GM12878 (cell line): ENCODE results near the gene STAB2. TPM values are rescaled to one million over a fixed set of nuclear protein-coding genes. Genes with fewer than 3 reads are reported as not detected.

ENCODE experiments used
- ATAC-seq: fragments of 200-7000 bp; cut with Tn5 transposase; 3 replicates; pipeline ENCODE4 v1.9.1; 2020; ENCODE audit warnings: mild to moderate bottlenecking, moderate library complexity
- BruUV-seq: library from RNA; stranded (reverse); fragments of 400-500 nt; replicated peaks from 2 replicates; lab custom pipeline; 2021; lab: Mats Ljungman, UMichigan
- CTCF ChIA-PET: fragments of 300-600 bp; sonication (Branson Sonifier 250); formaldehyde crosslinking; extraction: SDS; loops from one replicate; lab custom pipeline; 2021; ENCODE audit warnings: inconsistent platforms; lab: Yijun Ruan, JAX
- POLR2A ChIA-PET: fragments of 350-600 bp; formaldehyde crosslinking; extraction: SDS; loops from one replicate; lab custom pipeline; 2021; ENCODE audit warnings: inconsistent platforms; lab: Charles Lee
- RAD21 ChIA-PET: fragments of 300-600 bp; sonication (Branson Sonifier 250); formaldehyde crosslinking; loops from one replicate; lab custom pipeline; 2023; ENCODE audit warnings: antibody characterized with exemption; ENCODE audit not compliant: unreplicated experiment; lab: Charles Lee
- SMC1A ChIA-PET: fragments of 300-600 bp; sonication (Branson Sonifier 250); formaldehyde crosslinking; loops from one replicate; lab custom pipeline; 2023; ENCODE audit not compliant: unreplicated experiment, uncharacterized antibody; lab: Charles Lee
- DNase-seq: peaks from one replicate; pipeline ENCODE4 v3.0.0-alpha.2; 2011; ENCODE audit warnings: low read depth, low spot score
- FAIRE-seq: peaks from 3 replicates; lab custom pipeline; 2011; peaks lifted over from hg19 to GRCh38; lab: Jason Lieb, UNC
- H2AFZ ChIP-seq: 2 replicates; pipeline ENCODE4 v1.6.0; 2011; ENCODE audit warnings: low read depth, low read length, control low read depth; ENCODE audit not compliant: control insufficient read depth
- H3K27ac ChIP-seq: 2 replicates; pipeline ENCODE4 v1.5.1; 2011; ENCODE audit warnings: control low read depth; ENCODE audit not compliant: control insufficient read depth, insufficient read depth
- H3K27me3 ChIP-seq, 2 experiments: replicated peaks in 1 of 2; 2 replicates each; pipeline versions ENCODE4 v1.6.0 to v1.6.1; 2011; ENCODE audit warnings: low read length in 1 of 2; ENCODE audit not compliant: control insufficient read depth in 2 of 2, insufficient read depth in 2 of 2
- H3K36me3 ChIP-seq, 2 experiments: 2 replicates each; pipeline ENCODE4 v1.5.1; 2011; ENCODE audit warnings: low read length in 1 of 2; ENCODE audit not compliant: control insufficient read depth in 2 of 2, insufficient read depth in 2 of 2
- H3K4me1 ChIP-seq: 2 replicates; pipeline ENCODE4 v1.6.1; 2011; ENCODE audit warnings: mild to moderate bottlenecking, low read length, moderate library complexity, mixed read lengths; ENCODE audit not compliant: control insufficient read depth, insufficient read depth
- H3K4me2 ChIP-seq: 2 replicates; pipeline ENCODE4 v1.6.0; 2011; ENCODE audit warnings: control low read depth; ENCODE audit not compliant: control insufficient read depth, insufficient read depth
- H3K4me3 ChIP-seq: fragments of 200-600 bp; sonication (generic); 2 replicates; pipeline ENCODE4 v1.5.1; 2016
- H3K79me2 ChIP-seq: 2 replicates; pipeline ENCODE4 v1.6.0; 2011; ENCODE audit warnings: low read length; ENCODE audit not compliant: control insufficient read depth, insufficient read depth
- H3K9ac ChIP-seq: 2 replicates; pipeline ENCODE4 v1.8.0; 2011; ENCODE audit warnings: low read length, control low read depth, mixed read lengths; ENCODE audit not compliant: control insufficient read depth, insufficient read depth
- H3K9me3 ChIP-seq: replicated peaks from 3 replicates; pipeline ENCODE4 v1.5.1; 2011; ENCODE audit warnings: mild to moderate bottlenecking, low read length; ENCODE audit not compliant: control insufficient read depth, insufficient read depth
- H4K20me1 ChIP-seq: 2 replicates; pipeline ENCODE4 v1.6.0; 2011; ENCODE audit not compliant: control insufficient read depth, insufficient read depth
- ASH2L ChIP-seq: fragments of 300-600, 200-600 bp; sonication (generic); IDR thresholded peaks from 2 replicates; pipeline ENCODE4 v1.6.1; 2017; ENCODE audit warnings: low read depth, mild to moderate bottlenecking, borderline replicate concordance
- CEBPB ChIP-seq, 2 experiments: fragments of 150-350 bp in 1 of 2; IDR thresholded peaks; 2 replicates each; pipeline ENCODE4 v1.6.1; 2012 to 2014; ENCODE audit warnings: low read depth in 2 of 2, low read length in 2 of 2, borderline replicate concordance in 1 of 2, inconsistent platforms in 1 of 2
- CEBPZ ChIP-seq: fragments of 150-350 bp; IDR thresholded peaks from 2 replicates; pipeline ENCODE4 v1.6.1; 2016; ENCODE audit warnings: low read depth, low read length
- CREM ChIP-seq: IDR thresholded peaks from 2 replicates; pipeline ENCODE4 v1.6.1; 2014; ENCODE audit warnings: antibody characterized with exemption, low read depth
- CUX1 ChIP-seq: IDR thresholded peaks from 2 replicates; pipeline ENCODE4 v1.6.1; 2012; ENCODE audit warnings: improper control_type of control experiment, low read depth, low read length; ENCODE audit not compliant: insufficient replicate concordance
- MTA2 ChIP-seq: fragments of 450-650 bp; IDR thresholded peaks from 2 replicates; pipeline ENCODE4 v1.6.1; 2016; ENCODE audit warnings: low read depth, mild to moderate bottlenecking, moderate library complexity
- NR2C1 ChIP-seq: fragments of 450-650 bp; IDR thresholded peaks from 2 replicates; pipeline ENCODE4 v1.6.1; 2017; ENCODE audit warnings: antibody characterized with exemption, mild to moderate bottlenecking, moderate library complexity
- NR2C2 ChIP-seq: IDR thresholded peaks from 2 replicates; pipeline ENCODE4 v1.6.1; 2011; ENCODE audit warnings: borderline replicate concordance, low read depth; ENCODE audit not compliant: control insufficient read depth, insufficient read length
- NR2F1 ChIP-seq: fragments of 450-650 bp; conservative IDR thresholded peaks from 2 replicates; pipeline ENCODE4 v1.6.1; 2017; ENCODE audit warnings: mild to moderate bottlenecking
- RB1 ChIP-seq: fragments of 450-650 bp; formaldehyde crosslinking; IDR thresholded peaks from 2 replicates; pipeline ENCODE4 v1.6.1; 2017; ENCODE audit warnings: mild to moderate bottlenecking, borderline replicate concordance
- RELB ChIP-seq: fragments of 450-650 bp; IDR thresholded peaks from 2 replicates; pipeline ENCODE4 v1.6.1; 2017; ENCODE audit warnings: low read depth, mild to moderate bottlenecking, moderate library complexity
- SMARCA5 ChIP-seq: fragments of 450-650 bp; IDR thresholded peaks from 2 replicates; pipeline ENCODE4 v1.6.1; 2017; ENCODE audit warnings: mild to moderate bottlenecking
- SUPT20H ChIP-seq: IDR thresholded peaks from 2 replicates; pipeline ENCODE4 v1.6.1; 2011; ENCODE audit warnings: low read depth, mild to moderate bottlenecking, low read length, moderate library complexity, borderline replicate concordance; ENCODE audit not compliant: control insufficient read depth
- ZZZ3 ChIP-seq: IDR thresholded peaks from 2 replicates; pipeline ENCODE4 v1.6.1; 2011; ENCODE audit warnings: low read depth; ENCODE audit not compliant: control insufficient read depth, insufficient read length
- WGBS: methylation state at CpG from one replicate; pipeline ENCODE4 v1.1.6; 2016; ENCODE audit warnings: low lambda C conversion rate; ENCODE audit not compliant: insufficient replicate concordance, insufficient coverage; ENCODE audit errors: missing lambda C conversion rate; 5-methylcytosine and 5-hydroxymethylcytosine counted together
- in situ Hi-C: fragments of 300-500 bp; cut with MboI; formaldehyde crosslinking; loops from 9 replicates; pipeline ENCODE4 v1.14.3; 2018; ENCODE audit warnings: mixed read lengths
- intact Hi-C: fragments of 100-400 bp; cut with micrococcal nuclease; formaldehyde crosslinking; loops from one replicate; pipeline ENCODE4 v1.14.2; 2022; ENCODE audit not compliant: unreplicated experiment
- polyA plus RNA-seq, 11 experiments: library from polyadenylated mRNA; depleted of rRNA in 4 of 11; unstranded in 6 of 11; stranded (reverse) in 5 of 11; fragments of >200 nt; fragmentation: Nextera tagmentation in 4 of 11; fragmentation: Illumina TruSeq in 1 of 11; extraction: Ambion mirVana in 4 of 11; extraction: Trizol in 1 of 11; gene quantifications; 1 replicate in 1 of 11; 2 replicates in 10 of 11; pipeline versions ENCODE4 v1.2.1 to v1.2.3, GENCODE V29; 2011 to 2016; ENCODE audit warnings: inconsistent platforms in 2 of 11, missing spikeins in 2 of 11, low read depth in 1 of 11
- total RNA-seq, 4 experiments: library from RNA; depleted of rRNA in 3 of 4; stranded (reverse); fragments of >200 nt in 3 of 4; fragmentation: Illumina TruSeq in 1 of 4; extraction: Trizol in 1 of 4; gene quantifications; 2 replicates each; pipeline versions ENCODE4 v1.2.1 to v1.2.3, GENCODE V29; 2013 to 2021

Gene STAB2
- total and polyA plus RNA-seq, 10 of the 15 experiments (the other 5 are each of a cell fraction or from before 2014, with no cell fraction given) = 0.37 TPM; not detected in 9

- intact Hi-C loops = no loop called here
- H3K4me1 ChIP-seq = no peaks in the 10 kb centered on the region
- H3K79me2 ChIP-seq = no peaks in the 10 kb centered on the region
- no peaks in the 10 kb centered on the region for H3K36me3 ChIP-seq
- ChIA-PET CTCF (interaction anchor here (0.6 to 4.7 kb wide), 8 partner anchors 39 to 731 kb away, joined by 3 to 18 read pairs (median 6); no protein-coding TSS in a partner anchor), RAD21 (interaction anchor here (1.0 to 2.7 kb wide), 5 partner anchors 10 to 46 kb away, joined by 3 to 10 read pairs (median 5); no protein-coding TSS in a partner anchor), SMC1A (interaction anchor here (0.7 to 13.0 kb wide), 9 partner anchors 11 to 659 kb away, joined by 3 to 334 read pairs (median 4); partner anchors contain the start of gene C12orf42), POLR2A (interaction anchor here (0.6 kb wide), 1 partner anchor 1421 kb away, joined by 4 read pairs; no protein-coding TSS in a partner anchor)
- H3K9ac ChIP-seq = no peak overlapping the region
- 53% methylated on average over 3 of the region's 3 CpGs for WGBS
- DNase-seq (no peak), FAIRE-seq (no peak), ATAC-seq (no peak)
- no peaks in the 10 kb centered on the region for H4K20me1 ChIP-seq
- H3K27me3 ChIP-seq = no peaks in the 10 kb centered on the region
- no peak overlapping the region for H3K4me3 ChIP-seq
- no TSS peak for BruUV-seq
- no peak overlapping the region for H3K27ac ChIP-seq
- no peaks in the 10 kb centered on the region; the same call in 1 of the 3 replicates for H3K9me3 ChIP-seq
- no peak overlapping the region for H3K4me2 ChIP-seq
- in situ Hi-C loops = loop anchor here (25.0 kb wide), 1 partner anchor 1605 kb away; no protein-coding TSS in a partner anchor
- no peak overlapping the region for H2AFZ ChIP-seq
- no peak for TF ChIP-seq CREM
- TF ChIP-seq ZZZ3 = no peak
- TF ChIP-seq CEBPZ = no peak
- no peak for TF ChIP-seq NR2F1
- no peak for TF ChIP-seq ASH2L
- TF ChIP-seq CUX1 = no peak
- TF ChIP-seq NR2C2 = no peak
- no peak for TF ChIP-seq RELB
- TF ChIP-seq SUPT20H = no peak
- TF ChIP-seq RB1 = no peak
- TF ChIP-seq NR2C1 = no peak
- no peak for TF ChIP-seq MTA2
- TF ChIP-seq SMARCA5 = no peak
- no peak for TF ChIP-seq CEBPB (IDR thresholded peaks at IDR 0.05; ENCODE audit: borderline replicate concordance in 1 of 2, low read depth in 2 of 2, low read length in 2 of 2)
Measured at GRCh38 chr12:103542078-103542477, 45.0 kb upstream of the STAB2 start.
